ENCODE measurements around the gene ADGRV1.
"Not testable (repeated sequence)": the region's sequence is repeated elsewhere in the genome, so short reads cannot be mapped to it uniquely, and the experiment has no call there.

ADGRV1 gene

GRCh38 chr5:91049112-91049511, 490.5 kb downstream of the ADGRV1 start:
- no peak for DNase-seq

GRCh38 chr5:91049800-91050199, 491.2 kb downstream of the ADGRV1 start:
- no peak for DNase-seq

GRCh38 chr5:91052411-91052810, 493.8 kb downstream of the ADGRV1 start:
- DNase-seq = not testable (repeated sequence)

- no peak for DNase-seq
Measured at GRCh38 chr5:91052977-91053740, 494.6 kb downstream of the ADGRV1 start.

GRCh38 chr5:91053741-91054025, 495.1 kb downstream of the ADGRV1 start:
- DNase-seq = no peak

- DNase-seq = no peak
Measured at GRCh38 chr5:91058155-91058554, 499.6 kb downstream of the ADGRV1 start.

- DNase-seq = no peak
Measured at GRCh38 chr5:91058575-91058974, 500.0 kb downstream of the ADGRV1 start.

- DNase-seq = no peak
Measured at GRCh38 chr5:91059409-91059808, 500.8 kb downstream of the ADGRV1 start.

- DNase-seq = no peak
Measured at GRCh38 chr5:91061094-91061493, 502.5 kb downstream of the ADGRV1 start.

- no peak for DNase-seq
Measured at GRCh38 chr5:91061946-91062562, 503.5 kb downstream of the ADGRV1 start.

GRCh38 chr5:91063098-91063690, 504.6 kb downstream of the ADGRV1 start:
- not testable (repeated sequence) for DNase-seq

- no peak for DNase-seq
Measured at GRCh38 chr5:91065496-91065895, 506.9 kb downstream of the ADGRV1 start.

GRCh38 chr5:91069364-91069763, 510.8 kb downstream of the ADGRV1 start:
- DNase-seq = no peak

GRCh38 chr5:91070761-91071550, 512.4 kb downstream of the ADGRV1 start:
- DNase-seq = no peak

- DNase-seq = no peak
Measured at GRCh38 chr5:91072881-91073280, 514.3 kb downstream of the ADGRV1 start.

- DNase-seq = no peak
Measured at GRCh38 chr5:91074615-91075014, 516.0 kb downstream of the ADGRV1 start.

GRCh38 chr5:91076138-91076537, 517.5 kb downstream of the ADGRV1 start:
- no peak for DNase-seq

- no peak for DNase-seq
Measured at GRCh38 chr5:91077623-91078022, 519.0 kb downstream of the ADGRV1 start.

GRCh38 chr5:91079037-91079436, 520.4 kb downstream of the ADGRV1 start:
- DNase-seq = no peak

GRCh38 chr5:91089758-91090157, 531.2 kb downstream of the ADGRV1 start:
- DNase-seq = no peak

GRCh38 chr5:91090995-91091394, 532.4 kb downstream of the ADGRV1 start:
- DNase-seq = no peak

GRCh38 chr5:91091471-91092234, 533.1 kb downstream of the ADGRV1 start:
- DNase-seq = no peak
